CD1c-positive myeloid dendritic cell (primary cell): ENCODE measurements around the gene LCE3E.
"Not testable (repeated sequence)": the region's sequence is repeated elsewhere in the genome, so short reads cannot be mapped to it uniquely, and the experiment has no call there.

ENCODE experiments used
- DNase-seq: peaks from one replicate; pipeline ENCODE4 v3.0.0-alpha.2; 2016; ENCODE audit errors: extremely low spot score

The LCE3E gene, protein sequence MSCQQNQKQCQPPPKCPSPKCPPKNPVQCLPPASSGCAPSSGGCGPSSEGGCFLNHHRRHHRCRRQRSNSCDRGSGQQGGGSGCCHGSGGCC

DNA sequence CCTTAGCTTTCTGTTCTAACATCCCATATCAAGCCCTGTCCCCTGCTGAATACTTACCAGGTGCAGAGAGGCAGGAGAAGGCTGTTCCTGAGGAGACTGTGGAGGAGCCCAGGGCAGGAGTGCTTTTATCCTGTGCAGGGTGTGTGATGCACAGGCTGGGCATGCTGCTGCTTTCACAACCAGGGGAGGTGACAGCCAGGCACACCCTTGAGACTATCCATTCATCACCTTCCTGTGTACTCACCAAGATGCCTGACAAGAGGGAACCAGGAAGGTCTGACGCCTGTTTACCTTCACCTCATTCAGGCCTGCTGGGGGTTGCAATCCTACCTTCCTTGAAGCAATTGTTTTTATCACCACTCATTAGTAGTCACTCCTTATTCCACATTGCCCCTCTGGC is at the start of gene LCE3E:
Gene LCE3E (minus strand): TSS at position 100 of the 400 bp plus-strand sequence. CDS start 572 bp downstream, outside the sequence.
- DNase-seq: no peak

DNA sequence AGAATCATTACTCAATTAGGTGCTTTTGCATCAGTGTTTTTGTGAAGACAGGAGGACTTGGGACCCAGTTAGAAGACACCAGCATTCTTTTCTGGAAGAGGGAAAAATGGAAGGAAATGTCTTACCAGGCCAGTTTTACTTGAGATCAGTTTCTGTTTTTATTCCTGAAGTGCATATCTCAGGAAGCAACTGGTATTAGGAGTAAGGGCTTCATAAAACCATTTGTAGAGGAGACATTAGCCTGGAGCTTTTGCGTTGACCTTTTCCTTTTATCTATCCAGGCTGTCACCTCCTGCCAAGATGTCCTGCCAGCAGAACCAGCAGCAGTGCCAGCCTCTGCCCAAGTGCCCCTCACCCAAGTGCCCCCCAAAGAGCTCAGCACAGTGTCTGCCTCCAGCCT is 46.9 kb upstream of the LCE3E start, which contains the start of gene LCE3B:
Gene LCE3B (plus strand): TSS at position 301 of the 400 bp plus-strand sequence. CDS start 0 bp downstream, at position 301.
- no peak for DNase-seq

DNA sequence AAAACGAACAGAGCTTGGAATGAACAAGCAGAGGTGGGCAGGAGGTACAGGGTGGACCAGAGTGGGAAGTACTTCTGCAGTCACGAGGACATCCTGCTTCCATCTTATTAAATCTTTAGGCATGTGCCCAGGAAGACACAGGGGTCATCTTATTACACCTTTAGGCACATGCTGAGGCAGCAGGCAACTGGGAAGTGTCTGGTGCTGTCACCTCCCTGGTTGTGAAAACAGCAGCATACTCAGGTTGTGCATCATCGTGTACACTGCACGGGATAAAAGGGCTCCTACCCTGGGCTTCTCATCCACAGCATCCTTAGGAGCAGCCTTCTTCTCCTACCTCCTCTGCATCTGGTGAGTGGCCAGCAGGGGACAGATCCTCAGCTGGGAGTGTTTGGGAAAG is 33.4 kb upstream of the LCE3E start, which contains the start of gene LCE3C:
Gene LCE3C (plus strand): TSS at position 301 of the 400 bp plus-strand sequence. CDS start 498 bp downstream, outside the sequence.
- no peak for DNase-seq

DNA sequence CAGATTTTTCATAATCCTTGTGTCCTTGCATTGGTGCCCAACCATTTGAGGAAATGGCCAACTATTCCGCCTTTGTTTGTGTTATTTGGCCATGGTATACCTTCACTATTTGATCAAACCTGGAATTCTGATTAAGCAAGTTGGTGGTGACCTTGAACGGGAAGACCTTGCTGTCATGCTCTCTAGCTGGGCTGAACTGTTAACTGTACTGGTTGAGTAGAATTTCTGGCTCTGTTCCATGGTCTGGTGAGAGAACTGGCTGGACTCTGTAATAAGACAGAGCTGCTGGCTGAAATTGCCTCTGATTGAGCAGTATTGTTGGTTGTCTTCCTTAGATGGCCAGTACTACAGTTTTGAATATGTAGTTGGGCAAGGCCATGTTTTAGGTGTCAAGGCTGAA is 30.4 kb upstream of the LCE3E start:
- DNase-seq: no peak

DNA sequence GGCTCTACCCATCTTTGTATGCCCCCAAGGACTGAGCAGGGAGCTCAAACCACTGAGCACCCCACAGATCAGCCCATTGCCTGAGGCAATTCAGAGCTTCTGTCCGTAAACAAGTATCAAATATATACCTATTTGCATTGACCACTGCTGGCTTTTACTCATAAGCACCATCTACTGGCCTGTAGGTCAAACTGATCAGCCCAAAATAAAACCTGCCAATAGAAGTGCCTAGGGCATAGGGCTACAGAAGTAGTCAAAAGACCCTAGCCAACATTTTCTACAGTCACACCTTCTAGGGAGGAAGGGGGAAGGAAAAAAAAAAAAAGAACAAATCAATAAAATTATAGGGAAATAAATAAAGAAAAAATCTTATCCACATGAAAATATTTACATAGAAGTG is 19.0 kb upstream of the LCE3E start:
- no peak for DNase-seq

DNA sequence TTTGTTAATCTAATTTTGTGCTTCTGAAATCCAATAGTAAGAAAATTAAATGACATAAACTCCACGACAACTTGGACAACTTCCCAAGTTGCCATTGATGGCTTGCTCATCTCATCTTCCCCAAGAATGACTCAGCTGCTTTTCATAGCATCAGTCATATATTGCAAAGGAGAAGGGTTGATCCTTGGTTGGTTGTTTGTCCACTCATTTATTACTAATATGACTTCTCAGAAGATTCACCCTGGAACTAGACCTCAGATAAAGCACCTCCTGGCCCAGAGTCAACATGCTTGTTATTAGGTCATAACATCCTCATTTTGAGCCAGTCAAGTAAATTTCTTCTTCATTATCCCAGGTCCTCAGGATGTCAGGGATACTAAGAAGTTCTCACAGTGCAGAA is 16.1 kb upstream of the LCE3E start:
- no peak for DNase-seq

DNA sequence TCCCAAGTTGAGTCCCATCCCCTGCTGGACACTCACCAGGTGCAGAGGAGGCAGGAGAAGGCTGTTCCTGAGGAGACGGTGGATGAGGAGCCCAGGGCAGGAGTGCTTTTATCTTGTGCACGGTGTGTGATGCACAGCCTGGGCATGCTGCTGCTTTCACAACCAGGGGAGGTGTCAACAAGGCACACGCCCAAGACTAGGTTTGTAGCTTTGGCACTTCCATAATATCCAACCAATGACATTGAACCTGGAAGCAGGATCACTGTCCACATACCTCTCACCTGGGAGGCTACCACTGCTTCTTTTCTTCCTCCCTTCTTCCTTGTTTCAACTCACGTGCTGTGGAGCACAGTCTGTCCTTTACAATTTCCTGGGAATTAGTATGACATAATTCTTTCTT is 13.9 kb upstream of the LCE3E start, which contains the start of gene LCE3D:
Gene LCE3D (minus strand): TSS at position 84 of the 400 bp plus-strand sequence. CDS start 580 bp downstream, outside the sequence.
- no peak for DNase-seq

DNA sequence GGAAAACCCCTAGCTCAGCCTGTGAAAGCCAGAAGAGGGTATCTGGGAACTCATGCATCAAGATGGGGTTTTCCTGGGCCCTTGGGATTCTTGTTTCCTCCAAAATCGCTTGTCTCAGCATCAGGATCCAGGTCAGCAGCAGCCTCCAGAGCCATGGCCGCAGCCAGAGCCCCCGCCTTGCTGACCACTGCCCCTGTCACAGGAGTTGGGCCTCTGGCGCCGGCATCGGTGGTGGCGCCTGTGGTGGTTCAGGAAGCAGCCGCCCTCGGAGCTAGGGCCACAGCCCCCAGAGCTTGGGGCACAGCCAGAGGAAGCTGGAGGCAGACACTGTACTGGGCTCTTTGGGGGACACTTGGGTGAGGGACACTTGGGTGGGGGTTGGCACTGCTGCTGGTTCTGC is 12.9 kb upstream of the LCE3E start:
- DNase-seq: not testable (repeated sequence)

DNA sequence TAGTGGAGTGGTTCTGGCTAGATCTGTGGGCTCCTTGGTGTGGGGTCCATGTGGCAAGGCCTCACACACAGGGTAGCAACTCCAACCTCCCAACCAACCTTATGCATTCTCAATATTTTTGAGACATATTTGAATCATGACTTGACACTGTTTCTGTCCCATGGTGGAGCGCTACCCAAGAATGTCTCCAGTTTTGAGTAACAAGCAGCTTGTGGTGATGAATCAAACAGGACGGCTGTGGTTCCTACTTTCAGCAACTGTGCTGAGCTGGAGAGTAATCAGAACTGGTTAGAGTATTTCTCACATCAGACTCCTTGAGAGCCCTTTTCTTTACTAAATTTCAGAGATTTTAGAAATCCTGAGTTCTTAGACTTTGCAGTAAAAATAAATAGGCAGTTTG is 10.6 kb upstream of the LCE3E start:
- DNase-seq: no peak

DNA sequence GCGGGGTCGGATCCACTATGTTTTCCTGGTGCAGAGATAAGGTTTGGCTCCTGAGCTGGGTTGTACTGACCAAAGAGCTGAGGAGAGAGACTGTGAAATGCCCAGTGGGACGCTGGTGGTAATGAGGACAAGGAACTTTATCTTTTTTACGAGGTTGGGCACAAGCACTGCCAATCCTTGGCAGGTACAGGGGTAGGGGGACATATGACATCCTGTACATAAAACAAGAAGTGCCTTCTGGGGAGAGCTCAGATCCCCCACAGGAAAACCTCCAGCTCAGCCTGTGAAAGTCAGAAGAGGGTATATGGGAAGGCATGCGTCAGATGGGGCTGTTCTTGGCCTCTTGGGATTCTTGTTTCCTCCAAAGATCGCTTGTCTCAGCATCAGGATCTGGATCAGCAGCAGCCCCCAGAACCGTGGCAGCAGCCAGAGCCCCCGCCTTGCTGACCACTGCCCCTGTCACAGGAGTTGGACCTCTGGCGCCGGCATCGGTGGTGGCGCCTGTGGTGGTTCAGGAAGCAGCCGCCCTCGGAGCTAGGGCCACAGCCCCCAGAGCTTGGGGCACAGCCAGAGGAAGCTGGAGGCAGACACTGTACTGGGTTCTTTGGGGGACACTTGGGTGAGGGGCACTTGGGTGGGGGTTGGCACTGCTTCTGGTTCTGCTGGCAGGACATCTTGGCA is 905 bp downstream of the LCE3E start:
- no peak for DNase-seq

DNA sequence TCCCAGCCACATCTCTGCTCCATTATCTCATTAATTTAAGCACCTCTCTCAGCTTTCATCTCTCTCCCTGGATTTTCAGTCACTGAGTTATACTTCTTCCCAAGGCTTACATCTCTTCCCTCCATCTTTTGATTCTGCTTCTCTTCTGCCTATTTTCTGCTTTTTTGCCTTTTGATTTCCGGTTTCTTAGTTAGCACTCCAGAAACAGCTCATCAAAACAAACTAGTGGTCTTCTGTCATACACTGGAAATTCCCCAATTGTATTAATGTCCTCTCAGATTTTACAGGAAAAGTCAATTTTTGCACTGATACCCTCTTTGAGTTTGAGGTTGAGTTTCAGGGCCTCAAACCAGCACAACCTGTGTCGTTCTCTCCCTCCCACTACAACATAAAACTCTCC is 1.5 kb downstream of the LCE3E start:
- no peak for DNase-seq

DNA sequence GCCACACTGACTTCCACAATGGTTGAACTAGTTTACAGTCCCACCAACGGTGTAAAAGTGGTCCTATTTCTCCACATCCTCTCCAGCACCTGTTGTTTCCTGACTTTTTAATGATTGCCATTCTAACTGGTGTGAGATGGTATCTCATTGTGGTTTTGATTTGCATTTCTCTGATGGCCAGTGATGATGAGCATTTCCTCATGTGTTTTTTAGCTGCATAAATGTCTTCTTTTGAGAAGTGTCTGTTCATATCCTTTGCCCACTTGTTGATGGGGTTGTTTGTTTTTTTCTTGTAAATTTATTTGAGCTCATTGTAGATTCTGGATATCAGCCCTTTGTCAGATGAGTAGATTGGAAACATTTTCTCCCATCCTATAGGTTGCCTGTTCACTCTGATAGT is 18.2 kb downstream of the LCE3E start:
- DNase-seq: not testable (repeated sequence)

DNA sequence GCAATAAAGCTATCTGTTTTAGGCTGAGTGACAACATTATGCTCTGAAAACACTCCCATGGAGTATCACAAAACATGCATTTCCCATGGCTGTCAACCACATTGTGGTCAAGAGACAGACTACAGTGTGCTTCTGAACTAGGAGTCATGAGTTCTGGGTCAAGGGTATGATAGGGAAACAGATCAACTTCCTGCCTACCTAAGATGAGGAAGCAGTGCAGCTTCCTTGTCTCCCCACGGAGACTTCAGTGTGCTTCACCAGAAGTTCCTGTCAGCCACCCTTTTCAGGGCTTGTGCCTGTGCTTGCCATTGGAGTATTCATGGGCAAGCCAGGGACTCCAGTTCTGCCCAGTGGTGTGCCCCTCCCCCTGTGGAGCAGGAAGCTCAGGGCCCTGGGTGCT is 19.9 kb downstream of the LCE3E start:
- DNase-seq: peak; percentile 1

DNA sequence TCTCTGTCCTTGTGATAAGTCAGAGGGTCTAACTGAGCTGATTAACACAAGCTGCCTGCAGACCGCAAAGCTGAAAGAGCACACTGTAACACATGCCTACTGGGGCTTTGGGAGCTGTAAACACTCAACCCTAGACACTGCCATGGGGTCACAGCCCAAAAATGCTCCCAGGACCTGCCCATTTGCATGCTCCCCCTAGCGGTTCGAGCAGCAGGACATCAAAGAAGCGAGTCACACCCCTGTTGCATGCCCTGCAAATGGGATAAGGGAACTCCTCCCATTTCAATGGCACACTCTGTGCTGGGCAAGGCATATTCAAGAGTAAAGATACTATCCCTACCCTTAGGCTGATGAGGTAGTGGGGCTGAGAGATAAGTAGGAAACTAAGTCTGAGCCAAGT is 22.8 kb downstream of the LCE3E start:
- no peak for DNase-seq

DNA sequence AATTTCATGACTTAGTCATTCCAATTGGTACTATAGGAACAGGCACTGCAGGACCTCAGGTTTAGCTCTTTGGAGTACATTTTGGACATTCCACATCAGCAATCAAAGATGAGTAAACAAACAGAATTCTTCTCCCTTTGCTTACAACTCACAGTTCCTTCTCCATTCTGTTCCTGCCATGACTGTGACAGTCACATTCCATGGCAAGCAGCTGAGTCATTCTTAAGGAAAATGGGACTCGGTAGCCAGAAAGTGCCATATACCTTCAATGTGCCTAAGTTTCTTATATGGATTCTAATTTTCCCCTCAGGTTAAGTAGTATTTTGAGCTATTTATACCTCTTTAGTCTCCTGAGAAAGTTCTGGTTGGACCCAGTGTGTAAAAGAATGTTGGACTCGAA is 26.7 kb downstream of the LCE3E start:
- no peak for DNase-seq

DNA sequence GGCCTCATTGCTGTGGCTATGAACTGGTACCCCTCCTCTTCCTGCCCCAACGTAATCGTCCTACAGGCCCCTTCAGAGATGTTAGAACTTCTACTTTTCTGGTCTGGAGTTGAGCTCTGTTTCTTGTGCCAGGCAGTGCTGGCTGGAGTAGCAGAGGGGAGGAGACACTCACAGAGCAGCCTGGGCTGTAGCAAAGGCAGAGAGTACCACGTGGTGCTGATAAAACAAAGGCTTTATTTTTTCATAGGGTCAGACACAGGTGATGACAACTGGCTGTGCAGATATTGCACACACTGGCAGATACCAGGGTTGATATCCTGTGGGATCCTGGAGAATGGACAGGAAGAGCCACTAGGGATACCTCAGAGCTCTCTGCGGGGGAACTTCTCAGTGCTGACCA is 29.1 kb downstream of the LCE3E start:
- DNase-seq: no peak

DNA sequence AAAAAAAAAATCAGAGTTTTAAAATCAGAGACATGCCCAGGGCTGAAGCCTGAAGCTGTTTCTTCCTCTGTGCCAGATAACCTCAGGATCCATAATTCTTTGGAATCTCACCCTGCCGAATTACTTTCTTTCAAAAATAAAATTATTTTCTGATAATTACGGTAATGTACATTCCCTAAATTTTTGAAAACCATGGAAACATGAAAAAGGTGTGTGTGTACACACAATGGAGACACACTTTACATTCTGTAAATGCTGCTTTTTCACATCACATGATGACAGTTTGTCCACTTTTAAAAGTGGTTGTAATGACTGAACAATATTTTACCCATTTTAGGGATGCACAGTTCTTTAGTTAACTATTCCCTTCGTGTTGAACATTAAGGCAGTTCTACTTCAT is 30.8 kb downstream of the LCE3E start:
- DNase-seq: no peak

DNA sequence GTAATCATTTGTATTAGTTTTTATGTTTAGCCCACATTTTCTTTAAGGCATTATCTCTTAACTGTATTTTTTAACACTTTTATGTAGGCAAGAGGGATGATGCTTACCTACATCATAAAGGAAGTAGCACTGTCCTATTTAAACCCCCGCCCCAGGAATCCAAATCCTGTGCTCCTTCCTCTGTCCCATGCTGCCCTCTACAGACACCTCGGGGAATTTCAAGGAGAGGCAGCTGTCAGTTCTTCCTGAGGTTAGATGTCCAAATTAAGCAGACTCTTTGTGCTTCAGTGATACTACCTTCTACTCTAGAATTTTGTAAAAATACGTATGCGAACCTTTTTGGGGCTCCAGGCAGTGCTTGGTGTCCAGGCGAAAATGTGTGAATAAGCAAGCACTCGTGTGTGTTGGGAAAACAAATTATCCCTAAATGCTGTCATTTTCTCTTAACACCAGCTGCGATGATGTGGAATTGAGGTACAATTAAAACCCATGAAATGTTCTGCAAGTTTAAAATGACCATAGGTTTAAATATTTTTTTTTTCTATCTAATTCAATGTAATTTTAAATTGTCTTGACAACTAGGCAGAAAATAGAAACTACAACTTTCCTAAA is 33.1 kb downstream of the LCE3E start:
- DNase-seq: peak; percentile 44

DNA sequence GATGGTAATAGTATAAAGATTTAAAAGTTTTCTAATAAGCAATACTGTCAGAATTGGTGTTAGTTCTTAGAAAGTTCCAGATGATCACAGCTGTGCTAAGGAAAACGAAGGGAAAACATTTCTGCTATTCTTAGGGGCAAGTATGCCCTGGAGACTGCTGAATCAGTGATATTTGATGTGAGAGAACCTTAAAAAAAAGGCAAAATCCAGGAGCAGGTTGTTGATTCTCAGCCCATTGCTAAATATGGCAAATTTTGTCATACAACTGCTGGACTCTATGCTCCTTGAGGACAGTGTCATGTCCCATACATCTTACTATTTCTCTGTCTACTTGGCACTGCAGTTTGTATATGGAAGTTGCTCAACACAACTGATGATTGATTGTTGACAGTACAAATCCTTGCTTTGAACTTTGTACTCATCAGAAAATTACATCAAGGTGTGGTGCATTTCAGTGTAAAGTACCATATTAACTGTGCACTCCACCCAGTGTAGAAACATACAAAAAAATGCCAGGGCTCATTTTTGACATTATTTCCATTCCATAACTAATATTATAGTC is 41.4 kb downstream of the LCE3E start:
- no peak for DNase-seq

DNA sequence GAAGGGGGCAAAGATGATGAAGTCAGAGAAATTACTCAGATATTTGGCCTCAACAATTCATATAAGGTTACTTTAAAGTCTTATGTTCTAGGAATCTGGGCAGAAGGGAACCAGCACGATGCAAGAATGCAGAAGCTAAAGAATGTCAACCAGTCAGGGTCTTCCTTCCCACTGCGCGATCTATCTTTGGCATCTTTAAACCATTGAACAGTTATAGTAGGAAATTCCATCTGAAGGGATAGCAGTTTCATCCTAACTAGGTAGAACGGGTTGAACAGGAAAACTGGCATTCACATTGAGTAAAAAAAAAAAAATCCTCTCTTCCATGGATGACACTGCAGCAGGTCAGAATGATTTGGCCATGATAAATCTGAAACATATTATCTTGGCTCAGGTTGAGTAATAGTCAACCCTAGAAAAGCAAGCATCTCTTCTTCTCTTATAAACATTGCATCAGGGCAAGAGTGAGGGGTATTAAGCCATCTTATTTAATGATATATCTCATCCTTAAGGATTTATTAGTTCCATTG is 46.0 kb downstream of the LCE3E start:
- no peak for DNase-seq

DNA sequence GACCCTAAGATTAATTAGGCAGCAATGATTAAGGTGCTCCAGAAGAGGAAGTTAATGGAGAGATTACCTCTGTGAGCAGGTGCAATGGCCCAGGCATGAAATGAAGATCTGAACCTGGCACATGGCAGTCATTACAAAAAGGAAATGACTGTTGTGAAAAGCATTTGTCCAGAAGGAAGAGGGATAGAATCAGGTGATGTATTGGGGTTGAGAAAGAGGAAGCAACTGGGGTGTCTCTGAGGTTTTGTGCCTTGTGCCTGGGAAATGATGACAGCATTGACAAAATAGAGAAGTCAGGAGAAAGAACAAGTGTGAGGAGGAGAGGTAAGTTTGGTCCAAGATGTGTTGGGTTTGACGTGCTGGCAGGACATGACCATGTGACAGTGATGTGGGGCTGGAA is 46.7 kb downstream of the LCE3E start:
- DNase-seq: peak; percentile 48

DNA sequence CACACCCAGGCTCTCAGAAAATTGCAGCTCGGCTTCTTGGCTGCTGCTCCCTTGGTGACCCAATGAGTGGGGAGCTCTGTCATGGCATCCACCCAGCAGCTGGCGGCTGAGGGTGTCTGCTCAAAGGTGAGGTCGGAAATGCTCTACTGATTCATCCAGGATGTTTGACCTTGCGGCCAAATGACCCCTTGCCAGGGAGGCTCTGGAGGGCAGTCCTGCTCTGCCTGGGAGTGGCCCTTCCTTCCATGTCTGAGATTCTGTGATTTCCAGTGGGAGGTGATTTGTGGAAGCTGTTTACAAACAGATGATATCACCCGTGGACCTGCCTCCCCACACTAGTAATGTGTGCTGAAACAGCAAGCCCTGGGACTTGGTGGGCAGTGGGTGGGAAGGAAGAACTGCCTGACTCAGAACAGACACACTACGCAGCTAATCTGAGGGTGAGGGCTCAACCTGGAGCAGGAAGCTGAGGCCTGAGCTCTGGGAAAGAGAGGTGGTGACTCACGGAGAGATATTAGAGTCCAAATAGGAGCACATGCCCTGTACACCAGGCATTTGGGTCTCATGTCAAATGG is 49.3 kb downstream of the LCE3E start:
- DNase-seq: peak; percentile 23
